ENCODE results near the gene NCK2. TPM values are rescaled to one million over a fixed set of nuclear protein-coding genes. Genes with fewer than 3 reads are reported as not detected.

The NCK2 gene
- total and polyA plus RNA-seq, 9 of the 15 experiments (the other 6 are each of a cell fraction or from before 2014, with no cell fraction given) = 0.90 to 27.9 (median 15.9) TPM

DNA sequence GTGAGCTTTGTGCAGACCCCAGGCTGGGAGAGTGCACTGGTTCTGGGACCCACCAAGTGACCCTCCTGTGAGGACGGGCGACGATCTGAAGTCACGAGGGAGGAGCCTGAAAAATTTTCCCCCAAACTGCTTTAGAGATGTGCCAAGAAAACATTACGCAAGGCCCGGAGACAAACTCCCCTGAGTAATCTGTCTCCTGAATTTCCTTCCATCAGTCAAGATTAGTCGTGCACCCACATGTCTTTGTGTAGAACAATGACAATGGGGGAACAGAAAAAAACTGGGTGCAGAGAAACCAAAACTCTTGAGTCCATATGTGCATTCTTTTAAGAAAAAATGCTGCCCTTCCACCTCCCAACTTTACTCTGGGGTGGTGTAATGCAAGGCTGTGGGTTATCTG lies 12.6 kb upstream of the NCK2 start:
- 20% methylated on average over 7 of the region's 7 CpGs for WGBS (ENCODE audit: insufficient coverage, low coverage, missing lambda C conversion rate)
- H3K9ac ChIP-seq (ENCODE audit: insufficient read depth in 1 of 2, low read depth in 2 of 2, low read length in 2 of 2) = no peak overlapping the region
- DNase-seq (ENCODE audit: extremely low read depth in 1 of 4, low spot score in 3 of 4) (no peak), FAIRE-seq (no peak), ATAC-seq (no peak)
- H4K20me1 ChIP-seq (replicated peaks; ENCODE audit: control insufficient read depth, insufficient read depth, low read length) = no peaks in the 10 kb centered on the region
- 0 out of 5 replicates have a peak, but pooled peaks cover 0 to 4% of the 10 kb centered on the region in 2 experiments for H3K27me3 ChIP-seq (ENCODE audit: control insufficient read depth in 2 of 2, insufficient read depth in 2 of 2, low read length in 2 of 2)
- H3K9me1 ChIP-seq (ENCODE audit: control insufficient read depth, insufficient read depth, low read length) = no peaks in the 10 kb centered on the region
- no peak overlapping the region for H3K4me2 ChIP-seq (ENCODE audit: insufficient read depth, low read length)
- no peaks in the 10 kb centered on the region for H3K36me3 ChIP-seq (ENCODE audit: control insufficient read depth, insufficient read depth, low read length)
- no peak for TF ChIP-seq CEBPG (CRISPR knock-in tag; IDR thresholded peaks at IDR 0.05)
- TF ChIP-seq CEBPG (tag; conservative IDR thresholded peaks at IDR 0.05 in 1 of 2, IDR thresholded peaks at IDR 0.05 in 1 of 2) = peak; percentile 42 to 45; a peak in 1 of 4 replicates
- TF ChIP-seq CEBPB (tag; IDR thresholded peaks at IDR 0.05) = peak; percentile 67
- TF ChIP-seq CC2D1A (IDR thresholded peaks at IDR 0.05) = no peak
- TF ChIP-seq PHF8 (IDR thresholded peaks at IDR 0.05; ENCODE audit: borderline replicate concordance, low read length) = no peak
- TF ChIP-seq MEF2D (tag; conservative IDR thresholded peaks at IDR 0.05; ENCODE audit: low read depth) = no peak
- H3K9me3 ChIP-seq (replicated peaks; ENCODE audit: control insufficient read depth, insufficient read depth, low read depth, low read length) = no peaks in the 10 kb centered on the region; the same call in 1 of the 2 replicates
- H2AFZ ChIP-seq (ENCODE audit: low read depth, low read length) = no peak overlapping the region
- in situ Hi-C loops (cut with MboI) = no loop called here
- no peak overlapping the region for H3K27ac ChIP-seq (ENCODE audit: extremely low read depth, low read depth, low read length)
- ChIA-PET POLR2A (interaction anchor here (1.3 to 1.5 kb wide), 2 partner anchors 8 to 131 kb away, joined by 3 to 4 read pairs; no protein-coding TSS in a partner anchor), CTCF (ENCODE audit: low intra/inter-chr PET ratio) (no interaction called here)
- H3K79me2 ChIP-seq (ENCODE audit: control insufficient read depth, insufficient read depth, low read length) = no peaks in the 10 kb centered on the region
- no peak overlapping the region for H3K4me3 ChIP-seq
- BruUV-seq (replicated peaks) = no TSS peak
- intact Hi-C loops (cut with micrococcal nuclease) = no loop called here
- H3K4me1 ChIP-seq (replicated peaks in 1 of 2; ENCODE audit: control insufficient read depth in 2 of 2, insufficient read depth in 2 of 2, low read length in 2 of 2) = no peaks in the 10 kb centered on the region; a peak in 3 of 5 replicates

Data from K562 (cell line).